ENCODE measurements around the gene FOXN1.

FOXN1 gene

GRCh38 chr17:28527859-28528258, 21.7 kb downstream of the FOXN1 start:
- no peak for DNase-seq

GRCh38 chr17:28528327-28529012, 22.3 kb downstream of the FOXN1 start:
- DNase-seq = no peak

GRCh38 chr17:28529013-28529400, 22.9 kb downstream of the FOXN1 start:
- no peak for DNase-seq

GRCh38 chr17:28530250-28530649, 24.1 kb downstream of the FOXN1 start:
- no peak for DNase-seq

GRCh38 chr17:28530926-28531325, 24.8 kb downstream of the FOXN1 start:
- DNase-seq = no peak

GRCh38 chr17:28532050-28532960, 26.2 kb downstream of the FOXN1 start:
- no peak for DNase-seq

- DNase-seq = no peak
Measured at GRCh38 chr17:28533091-28533807, 27.1 kb downstream of the FOXN1 start.

- DNase-seq = no peak
Measured at GRCh38 chr17:28534740-28535375, 28.7 kb downstream of the FOXN1 start.

- DNase-seq = no peak
Measured at GRCh38 chr17:28536532-28537218, 30.5 kb downstream of the FOXN1 start.

- DNase-seq = no peak
Measured at GRCh38 chr17:28537219-28537610, 31.1 kb downstream of the FOXN1 start.

GRCh38 chr17:28538296-28538895, 32.2 kb downstream of the FOXN1 start:
- DNase-seq = no peak

GRCh38 chr17:28540231-28540630, 34.1 kb downstream of the FOXN1 start:
- no peak for DNase-seq

GRCh38 chr17:28541439-28541838, 35.3 kb downstream of the FOXN1 start:
- no peak for DNase-seq

- no peak for DNase-seq
Measured at GRCh38 chr17:28544402-28545140, 38.4 kb downstream of the FOXN1 start.

- DNase-seq = no peak
Measured at GRCh38 chr17:28545141-28545503, 39.0 kb downstream of the FOXN1 start.

GRCh38 chr17:28545787-28546415, 39.8 kb downstream of the FOXN1 start:
- no peak for DNase-seq

- DNase-seq = no peak
Measured at GRCh38 chr17:28547096-28547622, 41.0 kb downstream of the FOXN1 start.

- DNase-seq = peak; percentile 61
Measured at GRCh38 chr17:28547623-28548416, 41.7 kb downstream of the FOXN1 start.

GRCh38 chr17:28548417-28549130, 42.4 kb downstream of the FOXN1 start:
- no peak for DNase-seq
